Activated T-helper 1 cell treated with anti-CD3 and anti-CD28 coated beads, Interleukin-2, amount 50 U/mL, for 16 hours (primary cell): ENCODE measurements around the gene ARL4D.
"Not testable (repeated sequence)": the region's sequence is repeated elsewhere in the genome, so short reads cannot be mapped to it uniquely, and the experiment has no call there.

Experiments
- DNase-seq, 2 donors: peaks; one replicate each; pipeline ENCODE4 v3.0.0-alpha.2; 2020; ENCODE audit warnings: low read depth in 1 of 2, low spot score in 1 of 2

Gene ARL4D

GRCh38 chr17:43398724-43399595 is at the start of gene ARL4D:
ARL4D (plus strand) TSS chr17:43398993; CDS start chr17:43399733, 740 bp downstream.
- peak; percentile 62 to 64 for DNase-seq

GRCh38 chr17:43349142-43349541 is 49.7 kb upstream of the ARL4D start:
- DNase-seq: no peak

- DNase-seq: no peak
Observed at GRCh38 chr17:43350888-43351361, 47.9 kb upstream of the ARL4D start.

- DNase-seq: no peak
Observed at GRCh38 chr17:43351691-43352090, 47.1 kb upstream of the ARL4D start.

GRCh38 chr17:43352579-43353331 is 46.0 kb upstream of the ARL4D start:
- DNase-seq: no peak

GRCh38 chr17:43353393-43353792 is 45.4 kb upstream of the ARL4D start:
- no peak for DNase-seq

GRCh38 chr17:43354371-43354770 is 44.4 kb upstream of the ARL4D start:
- no peak for DNase-seq

GRCh38 chr17:43356450-43356849 is 42.3 kb upstream of the ARL4D start:
- no peak for DNase-seq

GRCh38 chr17:43356999-43357398 is 41.8 kb upstream of the ARL4D start:
- no peak for DNase-seq

GRCh38 chr17:43359469-43360110 is 39.2 kb upstream of the ARL4D start:
- DNase-seq: no peak

GRCh38 chr17:43360376-43360738 is 38.4 kb upstream of the ARL4D start:
- DNase-seq: peak in 1 of 2 donors; percentile 55

- peak; percentile 69 to 87 for DNase-seq
Observed at GRCh38 chr17:43360739-43361505, 37.9 kb upstream of the ARL4D start.

- no peak for DNase-seq
Observed at GRCh38 chr17:43363181-43363925, 35.4 kb upstream of the ARL4D start.

GRCh38 chr17:43363926-43364285 is 34.9 kb upstream of the ARL4D start:
- DNase-seq: no peak

- no peak for DNase-seq
Observed at GRCh38 chr17:43365356-43365755, 33.4 kb upstream of the ARL4D start.

- not testable (repeated sequence) for DNase-seq
Observed at GRCh38 chr17:43365921-43366320, 32.9 kb upstream of the ARL4D start.

GRCh38 chr17:43366891-43367736 is 31.7 kb upstream of the ARL4D start:
- no peak for DNase-seq

- DNase-seq: peak in 1 of 2 donors; percentile 26
Observed at GRCh38 chr17:43367737-43368242, 31.0 kb upstream of the ARL4D start.
